GM12892 (cell line): ENCODE data around the gene OTOP2.
"Not testable (repeated sequence)": the region's sequence is repeated elsewhere in the genome, so short reads cannot be mapped to it uniquely, and the experiment has no call there.

Experiments used
- DNase-seq: peaks from one replicate; pipeline ENCODE4 v3.0.0; 2011; ENCODE audit not compliant: insufficient read length
- FAIRE-seq: peaks from 2 replicates; lab custom pipeline; 2011; peaks lifted over from hg19 to GRCh38; lab: Jason Lieb, UNC
- POLR2A ChIP-seq: IDR thresholded peaks from 2 replicates; pipeline ENCODE4 v1.6.1; 2011; ENCODE audit warnings: low read depth, low read length, control low read depth
- POLR2AphosphoS5 ChIP-seq: IDR thresholded peaks from 2 replicates; pipeline ENCODE4 v1.6.1; 2011; ENCODE audit warnings: low read depth, low read length, control low read depth
- TAF1 ChIP-seq: IDR thresholded peaks from 2 replicates; pipeline ENCODE4 v1.6.1; 2011; ENCODE audit warnings: low read depth, mild to moderate bottlenecking, control low read depth, low read length, borderline replicate concordance

OTOP2 gene

DNA sequence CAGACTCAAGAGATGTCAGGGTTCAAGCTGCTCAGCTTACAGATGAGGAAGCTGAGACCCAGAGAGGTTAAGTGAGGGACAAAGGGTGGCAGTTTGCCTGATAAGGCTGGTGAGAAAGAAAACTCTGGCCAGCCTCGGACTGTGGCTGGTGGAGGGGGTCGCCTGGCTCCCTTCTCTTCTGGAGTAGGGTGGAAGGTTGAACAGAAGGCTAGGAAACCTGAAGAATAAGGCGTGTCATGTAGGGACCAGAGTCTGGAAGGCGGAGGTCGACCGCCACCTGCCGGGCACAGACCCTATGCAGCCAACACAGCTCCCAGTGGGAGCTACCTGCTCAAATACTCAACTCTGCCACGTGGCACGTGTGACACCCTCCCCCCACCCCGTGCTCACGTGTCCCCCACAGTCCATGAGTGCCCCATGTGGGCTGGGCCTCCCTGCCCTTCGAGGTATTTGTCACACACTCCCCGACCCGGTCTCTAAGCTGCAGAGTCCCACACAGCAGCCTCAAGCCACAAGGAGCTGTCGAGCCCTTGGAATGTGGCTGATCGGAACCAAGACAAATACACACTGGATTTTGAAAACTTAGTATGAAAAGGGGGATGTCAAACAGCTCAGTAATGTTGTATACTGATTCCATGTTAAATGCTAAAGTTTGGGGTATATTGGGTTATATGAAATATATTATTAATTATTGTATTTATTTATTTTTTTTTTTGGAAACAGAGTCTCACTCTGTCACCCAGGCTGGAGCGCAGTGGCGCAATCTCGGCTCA, 36.7 kb downstream of the OTOP2 start:
- DNase-seq = peak; percentile 69
- FAIRE-seq = peak; percentile 93
- TF ChIP-seq TAF1 (no peak), POLR2AphosphoS5 (no peak), POLR2A (no peak)

DNA sequence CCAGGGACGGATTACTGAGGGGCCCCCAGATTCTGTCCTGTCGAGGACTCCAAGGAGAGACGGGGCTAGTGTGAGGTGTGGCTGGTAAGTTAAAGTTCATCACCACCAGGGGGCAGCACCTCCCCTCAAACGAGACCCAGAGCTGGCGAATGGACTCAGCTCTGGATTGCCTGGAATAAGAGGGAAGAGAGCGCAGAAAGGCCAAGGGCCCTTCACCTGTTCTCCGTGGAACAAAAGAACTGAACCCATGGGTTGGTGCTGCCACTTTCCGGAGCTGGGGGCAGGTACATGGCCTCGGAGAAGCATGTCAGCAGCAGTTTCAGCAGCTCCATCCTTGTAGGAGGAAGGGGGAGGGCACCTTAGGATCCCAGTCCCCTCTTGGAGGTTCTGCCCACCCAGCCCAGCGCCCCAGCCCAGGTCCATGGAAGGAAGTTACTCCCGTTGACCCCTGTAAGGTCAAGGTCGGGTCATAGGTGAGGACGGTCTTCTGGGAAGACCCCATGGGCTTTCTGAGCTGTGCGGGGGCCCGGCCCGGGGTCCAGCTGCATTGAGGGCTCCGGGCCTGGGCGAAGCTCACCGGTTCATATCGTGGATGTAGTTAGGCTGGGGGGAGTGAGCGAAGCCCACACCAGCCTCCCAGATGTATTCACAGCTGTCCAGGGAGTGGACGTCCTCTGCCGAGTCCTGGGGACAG, 37.7 kb downstream of the OTOP2 start:
- TF ChIP-seq TAF1 (no peak), POLR2AphosphoS5 (no peak), POLR2A (no peak)
- FAIRE-seq (peak; percentile 85), DNase-seq (peak; percentile 86)

DNA sequence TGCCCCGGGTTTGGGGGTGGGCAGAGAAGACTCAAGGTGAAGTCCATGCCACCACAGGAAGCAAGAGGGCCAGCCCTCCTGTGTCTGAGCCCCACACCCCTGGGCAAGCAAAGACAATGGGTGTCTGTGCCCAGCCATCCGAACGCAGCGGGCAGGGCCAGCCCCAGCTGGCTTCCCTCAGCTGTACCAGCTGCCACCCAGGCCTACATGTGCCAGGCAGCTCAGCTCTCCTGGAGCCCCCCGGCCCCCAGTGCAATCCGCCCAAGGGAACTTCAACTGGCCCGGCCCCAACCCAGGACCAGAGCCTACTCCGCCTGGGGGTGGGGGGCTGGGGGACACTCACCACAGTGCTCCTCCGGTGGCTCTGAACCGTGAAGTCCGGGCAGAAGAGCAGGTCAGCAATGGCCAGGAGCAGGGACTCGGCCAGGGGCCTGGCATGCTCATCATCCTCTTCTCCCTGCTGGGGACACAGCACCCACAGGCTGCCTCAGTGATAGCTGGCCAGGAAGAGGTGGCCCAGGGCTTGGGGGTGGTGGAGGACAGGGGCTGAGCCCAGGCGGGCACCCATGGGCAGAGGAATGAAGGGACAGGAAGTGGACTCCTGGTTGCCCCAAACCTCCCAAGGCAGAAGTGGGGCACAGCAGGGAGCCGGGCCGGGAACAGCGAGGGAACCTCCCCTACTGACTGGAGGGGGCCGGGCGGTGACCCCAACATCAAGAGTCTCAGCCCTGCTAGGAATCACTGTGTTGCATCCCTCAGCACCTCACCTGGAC, 38.7 kb downstream of the OTOP2 start:
- no peak for DNase-seq
- FAIRE-seq = no peak
- TF ChIP-seq POLR2A (no peak), POLR2AphosphoS5 (no peak), TAF1 (no peak)

DNA sequence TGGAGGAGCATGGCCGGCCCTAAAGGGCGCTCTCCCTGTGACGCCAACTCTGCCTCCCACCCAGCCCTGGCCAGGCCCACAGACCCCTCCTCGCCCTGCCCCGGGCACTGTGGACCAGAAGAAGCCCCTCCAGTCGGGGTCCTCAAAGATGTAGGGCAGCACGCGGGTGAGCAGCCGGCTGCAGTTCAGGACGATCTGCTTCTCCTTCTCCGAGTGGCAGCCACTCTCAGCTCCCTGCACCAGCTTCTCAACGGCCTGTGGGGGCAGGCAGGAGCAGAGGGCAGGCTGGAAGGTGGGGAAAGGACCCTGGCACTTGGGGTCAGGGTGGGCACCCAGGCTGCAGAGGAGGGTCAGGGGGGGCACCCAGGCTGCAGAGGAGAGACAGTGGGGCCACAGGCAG, 39.6 kb downstream of the OTOP2 start:
- TF ChIP-seq TAF1 (no peak), POLR2AphosphoS5 (no peak), POLR2A (no peak)

DNA sequence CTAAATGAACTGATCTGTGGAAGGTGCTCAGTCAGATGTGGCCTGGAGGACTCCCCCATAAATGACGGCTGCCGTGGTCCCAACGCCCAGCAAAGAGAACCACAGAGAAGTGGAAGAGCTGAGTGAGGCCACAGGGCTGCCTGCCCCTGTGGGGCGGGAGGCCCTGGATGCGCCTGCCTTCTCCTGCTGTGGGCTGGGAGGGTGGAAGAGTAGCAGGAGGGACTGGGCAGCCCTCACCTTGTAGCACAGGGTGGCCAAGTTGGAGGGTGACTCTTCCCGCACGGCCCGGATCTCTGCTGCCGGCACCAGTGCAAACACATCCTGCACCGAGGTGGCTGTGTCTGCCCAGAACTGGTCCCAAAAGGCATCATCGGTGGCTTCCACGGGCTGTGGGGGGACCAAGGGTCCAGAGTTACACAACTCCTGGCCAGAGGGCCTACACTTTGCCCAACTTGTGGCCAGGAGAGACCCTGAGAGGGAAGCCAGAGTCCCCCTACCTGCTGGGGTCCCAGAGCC, 40.2 kb downstream of the OTOP2 start:
- FAIRE-seq (no peak), DNase-seq (no peak)
- TF ChIP-seq TAF1 (no peak), POLR2AphosphoS5 (no peak), POLR2A (no peak)

More for the DNA sequence above, 39.6 kb downstream of the OTOP2 start:
- FAIRE-seq (no peak), DNase-seq (no peak)

DNA sequence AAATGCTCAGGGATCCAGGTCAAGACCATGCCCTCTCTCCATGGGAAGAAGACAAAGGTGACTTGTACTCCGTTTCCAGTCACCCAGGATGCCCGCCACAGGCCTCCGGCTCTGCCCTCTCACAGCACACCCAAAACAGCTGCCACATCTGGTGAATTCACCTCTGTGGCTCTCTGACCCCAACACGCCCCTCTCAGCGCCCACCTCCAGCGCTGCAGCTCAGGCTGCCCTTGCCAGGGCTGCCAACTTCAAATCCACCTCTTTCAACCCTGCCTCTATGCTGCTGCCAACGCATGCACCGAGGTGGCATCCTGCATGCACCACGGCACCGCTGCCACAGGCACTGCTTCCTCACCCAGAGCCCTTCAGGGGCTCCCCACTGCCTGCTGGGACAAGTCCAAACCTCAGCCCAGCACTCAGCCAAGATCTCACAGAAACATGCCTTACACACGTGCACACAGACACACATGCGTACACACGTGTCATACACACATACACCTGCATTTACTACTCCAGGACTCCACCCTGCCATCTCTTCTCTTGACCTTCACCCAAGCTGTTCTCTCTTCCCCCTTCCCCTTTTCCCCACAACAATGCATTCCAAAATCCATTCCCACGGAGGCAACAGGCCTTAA, 41.0 kb downstream of the OTOP2 start:
- no peak for DNase-seq
- FAIRE-seq = no peak
- TF ChIP-seq POLR2A (no peak), POLR2AphosphoS5 (no peak), TAF1 (no peak)

DNA sequence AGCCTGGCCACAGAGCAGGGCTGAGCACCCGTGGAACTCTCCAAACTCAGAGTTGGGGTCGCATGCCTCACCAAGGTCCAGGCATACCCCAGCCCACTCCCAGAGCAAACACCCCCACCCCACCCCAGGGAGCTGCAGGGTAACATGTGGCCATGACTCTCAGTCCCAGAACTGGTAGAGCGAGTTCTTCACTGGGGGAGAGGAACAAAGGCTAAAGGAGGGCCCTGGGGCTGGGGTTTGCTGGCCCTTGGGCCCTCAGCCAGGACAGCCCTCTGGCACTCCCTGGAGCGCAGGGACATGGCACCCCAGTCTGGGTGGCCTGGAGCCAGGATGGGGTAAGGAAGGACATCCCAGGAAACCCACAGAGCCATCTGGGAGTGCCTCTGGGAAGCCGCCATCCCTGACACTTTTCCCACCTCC, 44.3 kb downstream of the OTOP2 start:
- FAIRE-seq (no peak), DNase-seq (no peak)
- TF ChIP-seq POLR2AphosphoS5 (no peak), POLR2A (no peak), TAF1 (no peak)

DNA sequence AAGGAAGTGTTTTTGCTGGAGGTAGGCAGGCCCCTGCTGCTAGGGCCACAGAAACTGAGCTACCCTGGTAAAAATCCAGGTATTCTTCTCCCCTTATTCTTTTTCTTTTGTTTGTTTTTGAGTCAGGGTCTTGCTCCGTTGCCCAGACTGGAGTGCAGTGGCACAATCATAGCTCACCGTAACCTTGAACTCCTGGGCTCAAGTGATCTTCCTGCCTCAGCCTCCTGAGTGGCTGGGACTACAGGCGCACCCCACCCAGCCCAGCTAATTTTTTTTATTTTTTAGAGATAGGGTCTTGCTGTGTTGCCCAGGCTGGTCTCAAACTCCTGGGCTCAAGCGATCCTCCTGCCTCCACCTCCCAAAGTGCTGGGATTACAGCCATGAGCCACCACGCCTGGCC, 45.4 kb downstream of the OTOP2 start:
- FAIRE-seq, DNase-seq: not testable (repeated sequence)

DNA sequence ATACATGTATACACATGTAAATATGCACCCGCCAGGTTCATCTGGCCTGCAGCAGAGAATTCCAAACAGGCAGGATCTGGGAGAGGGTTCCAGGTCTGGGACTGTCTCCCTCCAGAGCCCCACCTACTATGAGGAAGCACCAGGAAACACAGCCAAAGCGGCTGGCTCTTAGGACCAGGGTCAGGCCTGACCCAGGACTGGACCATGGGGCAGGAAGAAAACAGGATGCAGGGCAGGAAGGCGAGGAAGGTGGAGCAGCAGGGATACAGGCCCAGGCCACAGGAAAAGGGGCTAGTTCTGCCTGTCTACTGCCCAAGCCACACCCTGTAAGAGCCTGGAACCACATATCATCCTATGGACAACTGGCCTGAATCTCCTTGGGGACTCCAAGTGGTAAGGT, 46.3 kb downstream of the OTOP2 start:
- no peak for FAIRE-seq
- no peak for TF ChIP-seq POLR2AphosphoS5
- DNase-seq = no peak

DNA sequence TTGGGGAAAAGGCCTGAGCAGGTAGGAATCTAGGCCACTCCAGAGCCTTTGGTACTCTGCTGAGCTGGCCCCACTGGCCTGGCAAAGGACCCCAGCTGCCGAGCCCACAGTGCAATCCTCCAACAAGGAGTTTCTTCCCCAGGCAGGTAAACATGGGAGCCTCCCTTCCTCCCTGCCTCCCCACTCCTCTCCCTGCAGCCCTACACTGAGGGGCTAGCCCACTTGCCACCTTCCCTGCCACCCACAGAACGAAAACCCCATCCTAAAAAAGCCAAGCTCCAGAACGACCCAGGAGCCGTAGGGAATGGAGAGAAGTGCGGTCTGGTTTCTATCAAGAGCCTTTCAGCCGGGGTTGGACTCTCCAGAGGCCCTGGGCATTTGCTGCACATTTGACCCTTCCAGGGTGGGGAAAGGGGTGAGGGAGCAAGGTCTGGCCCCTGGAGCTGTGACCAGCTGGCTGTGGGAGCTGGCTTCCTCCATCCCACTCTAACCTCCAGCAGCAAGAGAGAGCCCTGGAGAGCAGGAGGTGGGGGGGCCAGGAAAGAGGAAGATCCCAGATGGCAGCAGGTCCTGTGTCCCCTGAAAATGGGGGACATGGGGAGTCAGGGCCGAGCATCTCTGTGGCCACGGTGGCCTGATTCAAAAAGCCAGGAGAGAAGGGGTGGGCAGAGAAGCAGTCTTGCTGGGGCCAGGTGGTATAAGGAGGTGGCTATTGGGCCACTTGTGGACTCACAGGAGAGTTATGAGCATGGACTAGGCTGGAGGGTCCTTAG, 47.2 kb downstream of the OTOP2 start:
- FAIRE-seq = no peak
- TF ChIP-seq POLR2AphosphoS5 (no peak), TAF1 (no peak), POLR2A (no peak)
- no peak for DNase-seq

DNA sequence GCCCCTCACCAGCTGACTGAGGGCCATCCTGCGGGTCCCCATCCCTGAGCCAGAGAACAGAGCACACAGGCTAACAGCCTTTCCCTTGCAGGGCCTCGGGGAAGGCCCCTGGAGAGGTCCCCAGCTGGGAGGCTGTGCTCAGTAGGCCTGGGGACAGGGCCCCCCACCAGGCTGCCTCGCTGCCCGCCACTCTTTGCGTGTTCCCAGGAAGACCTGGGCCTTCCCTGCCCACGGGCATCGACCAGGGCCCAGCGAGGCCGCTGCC, 47.7 kb downstream of the OTOP2 start:
- FAIRE-seq = no peak
- no peak for DNase-seq
- TF ChIP-seq TAF1 = no peak
- TF ChIP-seq POLR2AphosphoS5 = no peak
- TF ChIP-seq POLR2A = no peak
